PC-3 (cell line): ENCODE measurements around the gene MMP24OS.
A peak's percentile ranks its signal among the peaks of the same experiment; 100 is the strongest.

Source experiments
- CTCF ChIP-seq: fragments of 300-600 bp; sonication (generic); conservative IDR thresholded peaks from 2 replicates; pipeline ENCODE4 v1.5.1; 2017; ENCODE audit warnings: antibody characterized with exemption, low read depth, mild to moderate bottlenecking, low read length
- EZH2 ChIP-seq: fragments of 300-600 bp; sonication (generic); IDR thresholded peaks from one replicate; pipeline ENCODE4 v1.6.1; 2017; ENCODE audit warnings: antibody characterized with exemption, mild to moderate bottlenecking, low read length; ENCODE audit not compliant: unreplicated experiment
- EZH2phosphoT487 ChIP-seq: fragments of 300-600 bp; sonication (generic); IDR thresholded peaks from 2 replicates; pipeline ENCODE4 v1.6.1; 2018; ENCODE audit warnings: mild to moderate bottlenecking, antibody characterized with exemption, low read length, borderline replicate concordance

DNA sequence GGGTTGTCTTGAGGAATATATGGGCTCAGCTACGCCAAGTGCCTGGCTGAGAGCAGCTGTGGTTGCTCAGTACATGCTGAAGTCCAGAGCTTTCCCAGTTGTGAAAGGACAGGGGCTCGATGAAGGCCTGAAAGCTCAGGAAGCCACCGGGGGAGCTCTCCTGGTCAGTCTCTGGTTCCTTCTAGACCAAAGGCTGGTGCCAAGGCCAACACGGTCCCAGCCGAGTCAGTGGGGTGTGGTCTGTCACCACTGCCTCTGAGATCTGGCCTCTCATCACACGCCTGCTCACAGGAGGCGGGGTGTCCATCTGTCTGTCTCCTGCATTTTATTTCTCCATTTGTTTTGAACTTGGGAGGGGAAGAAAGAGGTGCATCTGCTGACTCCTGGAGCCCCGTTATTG lies 19.2 kb upstream of the MMP24OS start:
- TF ChIP-seq CTCF (peak; percentile 44; the same call in 1 of the 2 replicates), EZH2 (no peak), EZH2phosphoT487 (no peak)
